Progenitor cell of endocrine pancreas (in vitro differentiated cells): ENCODE measurements around the gene SORCS2. TPM values are rescaled to one million over a fixed set of nuclear protein-coding genes. Genes with fewer than 3 reads are reported as not detected.

ENCODE experiments used
- DNase-seq: peaks from one replicate; pipeline ENCODE4 v3.0.0; 2021; ENCODE audit warnings: low spot score; ENCODE audit not compliant: unreplicated experiment
- H3K27ac Mint-ChIP-seq: 2 replicates; pipeline ENCODE4 v1.8.0; 2021; ENCODE audit warnings: mild to moderate bottlenecking, moderate library complexity, mixed read lengths
- H3K27me3 Mint-ChIP-seq: 2 replicates; pipeline ENCODE4 v1.8.0; 2021; ENCODE audit warnings: mixed read lengths
- H3K36me3 Mint-ChIP-seq: 2 replicates; pipeline ENCODE4 v1.8.0; 2022; ENCODE audit warnings: mixed read lengths; ENCODE audit not compliant: insufficient read depth
- H3K4me1 Mint-ChIP-seq: 2 replicates; pipeline ENCODE4 v1.8.0; 2021; ENCODE audit warnings: low read depth, mixed read lengths
- H3K4me3 Mint-ChIP-seq: 2 replicates; pipeline ENCODE4 v1.8.0; 2021; ENCODE audit warnings: low read depth, mild to moderate bottlenecking, moderate library complexity, mixed read lengths
- H3K9me3 Mint-ChIP-seq: 2 replicates; pipeline ENCODE4 v1.8.0; 2021; ENCODE audit warnings: low read depth, mixed read lengths
- CTCF ChIP-seq: fragments of 200-600 bp; sonication (generic); IDR thresholded peaks from one replicate; pipeline ENCODE4 v1.5.0; 2021; ENCODE audit warnings: antibody characterized with exemption, mild to moderate bottlenecking; ENCODE audit not compliant: unreplicated experiment
- total RNA-seq: library from RNA; stranded (reverse); gene quantifications from 2 replicates; pipeline ENCODE4 v1.2.1, GENCODE V29; 2021

Gene SORCS2
- total RNA-seq, 1 donor from 2014 or later: 2.2 TPM

GRCh38 chr4:7298619-7299009 lies 106.3 kb downstream of the SORCS2 start:
- Mint-ChIP-seq H3K27me3 (peaks cover 40% of the 10 kb centered on the region), H3K27ac (no peak overlapping the region), H3K9me3 (no peaks in the 10 kb centered on the region), H3K4me1 (peaks cover 5% of the 10 kb centered on the region), H3K36me3 (no peaks in the 10 kb centered on the region), H3K4me3 (no peak overlapping the region)
- TF ChIP-seq CTCF: no peak
- no peak for DNase-seq

- H3K4me3 Mint-ChIP-seq: no peak overlapping the region
- no peak for TF ChIP-seq CTCF
- no peak for DNase-seq
- no peaks in the 10 kb centered on the region for H3K36me3 Mint-ChIP-seq
- peaks cover 5% of the 10 kb centered on the region for H3K4me1 Mint-ChIP-seq
- no peaks in the 10 kb centered on the region for H3K9me3 Mint-ChIP-seq
- peaks cover 41% of the 10 kb centered on the region for H3K27me3 Mint-ChIP-seq
- H3K27ac Mint-ChIP-seq: no peak overlapping the region
Observed at GRCh38 chr4:7299010-7299907, 106.9 kb downstream of the SORCS2 start.

GRCh38 chr4:7299908-7300710 lies 107.8 kb downstream of the SORCS2 start:
- no peaks in the 10 kb centered on the region for H3K36me3 Mint-ChIP-seq
- H3K27me3 Mint-ChIP-seq: peaks cover 43% of the 10 kb centered on the region
- no peak overlapping the region for H3K27ac Mint-ChIP-seq
- DNase-seq: no peak
- H3K9me3 Mint-ChIP-seq: no peaks in the 10 kb centered on the region
- H3K4me1 Mint-ChIP-seq: peaks cover 5% of the 10 kb centered on the region
- TF ChIP-seq CTCF: no peak
- no peak overlapping the region for H3K4me3 Mint-ChIP-seq

- H3K36me3 Mint-ChIP-seq: no peaks in the 10 kb centered on the region
- H3K27me3 Mint-ChIP-seq: peaks cover 43% of the 10 kb centered on the region
- TF ChIP-seq CTCF: no peak
- H3K9me3 Mint-ChIP-seq: no peaks in the 10 kb centered on the region
- no peak overlapping the region for H3K4me3 Mint-ChIP-seq
- H3K4me1 Mint-ChIP-seq: peaks cover 5% of the 10 kb centered on the region
- DNase-seq: no peak
- no peak overlapping the region for H3K27ac Mint-ChIP-seq
Observed at GRCh38 chr4:7300711-7301095, 108.4 kb downstream of the SORCS2 start.

GRCh38 chr4:7301126-7301785 lies 108.9 kb downstream of the SORCS2 start:
- Mint-ChIP-seq H3K36me3 (no peaks in the 10 kb centered on the region), H3K27ac (no peak overlapping the region), H3K4me1 (peaks cover 5% of the 10 kb centered on the region), H3K4me3 (no peak overlapping the region), H3K27me3 (peaks cover 44% of the 10 kb centered on the region), H3K9me3 (no peaks in the 10 kb centered on the region)
- TF ChIP-seq CTCF: no peak
- no peak for DNase-seq
